Fibroblast of lung (primary cell): Measurements from ENCODE around the gene PPIL6. TPM values are rescaled to one million over a fixed set of nuclear protein-coding genes. Genes with fewer than 3 reads are reported as not detected.

ENCODE experiments used
- DNase-seq, 2 donors: peaks; one replicate each; pipeline versions ENCODE4 v3.0.0 to v3.0.0-alpha.2; 2010; ENCODE audit warnings: low read depth in 2 of 2
- H2AFZ ChIP-seq: 2 replicates; pipeline ENCODE4 v1.5.1; 2012; ENCODE audit warnings: low read length, control low read depth, inconsistent platforms
- H3K27ac ChIP-seq: 2 replicates; pipeline ENCODE4 v1.5.1; 2011; ENCODE audit warnings: low read length, control low read depth; ENCODE audit not compliant: insufficient read depth
- H3K27me3 ChIP-seq: 2 replicates; pipeline ENCODE4 v1.5.1; 2011; ENCODE audit warnings: mild to moderate bottlenecking, low read length; ENCODE audit not compliant: control insufficient read depth, insufficient read depth
- H3K36me3 ChIP-seq: 2 replicates; pipeline ENCODE4 v1.5.1; 2011; ENCODE audit warnings: low read length; ENCODE audit not compliant: control insufficient read depth, insufficient read depth
- H3K4me1 ChIP-seq: 2 replicates; pipeline ENCODE4 v1.5.1; 2011; ENCODE audit warnings: low read length; ENCODE audit not compliant: control insufficient read depth, insufficient read depth; ENCODE audit errors: extremely low read depth
- H3K4me2 ChIP-seq: 2 replicates; pipeline ENCODE4 v1.5.1; 2011; ENCODE audit warnings: low read length, control low read depth; ENCODE audit not compliant: insufficient read depth; ENCODE audit errors: extremely low read depth
- H3K4me3 ChIP-seq, 4 experiments: fragments of 200-600 bp in 1 of 4; sonication (generic) in 1 of 4; replicated peaks in 1 of 4; 2 replicates each; pipeline ENCODE4 v1.5.1; 2011 to 2016; ENCODE audit warnings: low read length in 4 of 4, low read depth in 3 of 4, mild to moderate bottlenecking in 3 of 4, control low read depth in 2 of 4, inconsistent platforms in 1 of 4, mixed read lengths in 1 of 4; ENCODE audit not compliant: insufficient read depth in 1 of 4; ENCODE audit errors: control extremely low read depth in 1 of 4
- H3K79me2 ChIP-seq: 2 replicates; pipeline ENCODE4 v1.5.1; 2012; ENCODE audit warnings: mild to moderate bottlenecking, low read length, inconsistent platforms; ENCODE audit not compliant: control insufficient read depth, insufficient read depth
- H3K9ac ChIP-seq: 2 replicates; pipeline ENCODE4 v1.5.1; 2011; ENCODE audit warnings: mild to moderate bottlenecking, low read length, control low read depth; ENCODE audit not compliant: insufficient read depth
- H3K9me3 ChIP-seq: 2 replicates; pipeline ENCODE4 v1.5.1; 2012; ENCODE audit warnings: low read depth, low read length; ENCODE audit not compliant: control insufficient read depth, insufficient read depth
- H4K20me1 ChIP-seq: 2 replicates; pipeline ENCODE4 v1.5.1; 2011; ENCODE audit warnings: low read length; ENCODE audit not compliant: control insufficient read depth, insufficient read depth; ENCODE audit errors: extremely low read depth
- CTCF ChIP-seq, 2 donors: IDR thresholded peaks in 1 of 2; conservative IDR thresholded peaks in 1 of 2; 1 replicate in 1 of 2; 2 replicates in 1 of 2; pipeline ENCODE4 v1.5.1; 2011 to 2012; ENCODE audit warnings: low read length in 2 of 2, control low read depth in 1 of 2, inconsistent platforms in 1 of 2, low read depth in 1 of 2, mild to moderate bottlenecking in 1 of 2
- EZH2 ChIP-seq: IDR thresholded peaks from 2 replicates; pipeline ENCODE4 v1.5.1; 2012; ENCODE audit warnings: low read length, control low read depth, mild to moderate bottlenecking; ENCODE audit errors: missing control alignments
- polyA plus RNA-seq, 2 donors: library from polyadenylated mRNA; depleted of rRNA in 1 of 2; stranded (reverse) in 1 of 2; unstranded in 1 of 2; fragments of >200 nt; gene quantifications; 2 replicates each; pipeline ENCODE4 v1.2.1, GENCODE V29; 2011 to 2012; ENCODE audit warnings: missing spikeins in 1 of 2
- total RNA-seq: library from RNA; depleted of rRNA; stranded (reverse); fragments of >200 nt; gene quantifications from 2 replicates; pipeline ENCODE4 v1.2.1, GENCODE V29; 2014

The PPIL6 gene
- total and polyA plus RNA-seq, 2 donors (not counting 1 experiment from before 2014, with no cell fraction given): 0.78 to 5.0 TPM

GRCh38 chr6:109456111-109456583 lies 15.7 kb upstream of the PPIL6 start:
- H3K27me3 ChIP-seq: no peaks in the 10 kb centered on the region
- TF ChIP-seq CTCF (conservative IDR thresholded peaks at IDR 0.05 in 1 of 2, IDR thresholded peaks at IDR 0.05 in 1 of 2; ENCODE audit: low read depth in 1 of 2, low read length in 2 of 2) (no peak), EZH2 (no peak)
- H3K4me3 ChIP-seq: peak overlapping the region; percentile 60 to 93 (median 87)
- peak overlapping the region; percentile 90 for H3K4me2 ChIP-seq
- peak overlapping the region; percentile 80 for H3K27ac ChIP-seq
- H3K9ac ChIP-seq: peak overlapping the region; percentile 72
- peaks cover 7% of the 10 kb centered on the region for H3K4me1 ChIP-seq
- peaks cover 14% of the 10 kb centered on the region for H3K36me3 ChIP-seq
- DNase-seq: no peak
- no peaks in the 10 kb centered on the region for H4K20me1 ChIP-seq
- H2AFZ ChIP-seq: peak overlapping the region; percentile 69
- H3K79me2 ChIP-seq: peaks cover 24% of the 10 kb centered on the region
- H3K9me3 ChIP-seq: no peaks in the 10 kb centered on the region

GRCh38 chr6:109455437-109456110 lies 15.1 kb upstream of the PPIL6 start, which contains the start of gene MICAL1:
Gene MICAL1 (minus strand): TSS chr6:109455772. CDS start chr6:109454196, 1,576 bp downstream.
- Histone ChIP-seq H3K27me3 (no peaks in the 10 kb centered on the region), H3K4me2 (peak within 1 kb of the TSS; percentile 95), H3K4me3 (peak within 1 kb of the TSS; percentile 82 to 93 (median 89)), H3K36me3 (peaks cover 14% of the 10 kb centered on the region), H3K4me1 (peaks cover 7% of the 10 kb centered on the region), H3K79me2 (peaks cover 24% of the 10 kb centered on the region), H3K27ac (peak within 1 kb of the TSS; percentile 89), H4K20me1 (no peaks in the 10 kb centered on the region), H3K9ac (peak within 1 kb of the TSS; percentile 81), H3K9me3 (no peaks in the 10 kb centered on the region), H2AFZ (peak within 1 kb of the TSS; percentile 70)
- DNase-seq: peak; percentile 53 to 63
- peak in 1 of 2 donors; percentile 27 for TF ChIP-seq CTCF (conservative IDR thresholded peaks at IDR 0.05 in 1 of 2, IDR thresholded peaks at IDR 0.05 in 1 of 2; ENCODE audit: low read depth in 1 of 2, low read length in 2 of 2)
- TF ChIP-seq EZH2: no peak

GRCh38 chr6:109454496-109455436 lies 14.3 kb upstream of the PPIL6 start:
- Histone ChIP-seq H4K20me1 (no peaks in the 10 kb centered on the region), H2AFZ (peak overlapping the region; percentile 70), H3K36me3 (peaks cover 18% of the 10 kb centered on the region), H3K4me3 (peak overlapping the region; percentile 82 to 93 (median 89)), H3K9me3 (no peaks in the 10 kb centered on the region), H3K4me1 (peaks cover 7% of the 10 kb centered on the region), H3K27me3 (no peaks in the 10 kb centered on the region), H3K79me2 (peaks cover 24% of the 10 kb centered on the region), H3K27ac (peak overlapping the region; percentile 89), H3K9ac (peak overlapping the region; percentile 81), H3K4me2 (peak overlapping the region; percentile 95)
- TF ChIP-seq EZH2: no peak
- no peak for TF ChIP-seq CTCF (conservative IDR thresholded peaks at IDR 0.05 in 1 of 2, IDR thresholded peaks at IDR 0.05 in 1 of 2; ENCODE audit: low read depth in 1 of 2, low read length in 2 of 2)
- peak; percentile 20 to 26 for DNase-seq
